GM12873 (cell line): ENCODE measurements around the gene ZNRF3.

Experiments used
- CTCF ChIP-seq: IDR thresholded peaks from 2 replicates; pipeline ENCODE4 v1.5.1; 2012; ENCODE audit warnings: low read depth, mild to moderate bottlenecking, moderate library complexity, low read length, control low read depth; ENCODE audit not compliant: insufficient read depth; ENCODE audit errors: missing control alignments

The ZNRF3 gene

GRCh38 chr22:28967163-28967665 is 83.8 kb downstream of the ZNRF3 start:
- TF ChIP-seq CTCF = no peak

GRCh38 chr22:28967969-28968368 is 84.6 kb downstream of the ZNRF3 start:
- no peak for TF ChIP-seq CTCF

GRCh38 chr22:28969401-28970168 is 86.2 kb downstream of the ZNRF3 start:
- TF ChIP-seq CTCF = no peak

GRCh38 chr22:28973352-28973751 is 90.0 kb downstream of the ZNRF3 start:
- TF ChIP-seq CTCF = no peak

GRCh38 chr22:28977060-28977459 is 93.7 kb downstream of the ZNRF3 start:
- TF ChIP-seq CTCF = no peak

- TF ChIP-seq CTCF = no peak
Observed at GRCh38 chr22:28977481-28977971, 94.2 kb downstream of the ZNRF3 start.

- no peak for TF ChIP-seq CTCF
Observed at GRCh38 chr22:28978158-28978557, 94.8 kb downstream of the ZNRF3 start.
